Chondrocyte (in vitro differentiated cells): ENCODE data around the gene CNKSR3. TPM values are rescaled to one million over a fixed set of nuclear protein-coding genes. Genes with fewer than 3 reads are reported as not detected.

Experiments used
- DNase-seq: peaks from one replicate; pipeline ENCODE4 v3.0.0; 2021; ENCODE audit warnings: mixed read lengths, low spot score
- H3K27ac Mint-ChIP-seq: one replicate; pipeline ENCODE4 v1.8.0; 2021; ENCODE audit warnings: mild to moderate bottlenecking, moderate library complexity, mixed read lengths; ENCODE audit not compliant: unreplicated experiment
- H3K27me3 Mint-ChIP-seq: 2 replicates; pipeline ENCODE4 v1.8.0; 2021; ENCODE audit warnings: low read depth, mixed read lengths
- H3K36me3 Mint-ChIP-seq: 2 replicates; pipeline ENCODE4 v1.8.0; 2021; ENCODE audit warnings: low read depth, mixed read lengths
- H3K4me1 Mint-ChIP-seq: 2 replicates; pipeline ENCODE4 v1.8.0; 2021; ENCODE audit warnings: low read depth, mild to moderate bottlenecking, mixed read lengths
- H3K4me3 Mint-ChIP-seq: one replicate; pipeline ENCODE4 v1.8.0; 2021; ENCODE audit warnings: mild to moderate bottlenecking, moderate library complexity, mixed read lengths; ENCODE audit not compliant: unreplicated experiment
- H3K9me3 Mint-ChIP-seq: 2 replicates; pipeline ENCODE4 v1.8.0; 2021; ENCODE audit warnings: low read depth, mixed read lengths
- total RNA-seq: library from RNA; stranded (reverse); gene quantifications from 3 replicates; pipeline ENCODE4 v1.2.1, GENCODE V29; 2021
- TF ChIP-seq, protein P1 (sequence below): fragments of 200-600 bp; sonication (generic); IDR thresholded peaks from 2 replicates; pipeline ENCODE4 v1.5.0; 2021; ENCODE audit warnings: antibody characterized with exemption, mild to moderate bottlenecking, moderate library complexity

The CNKSR3 gene
- total RNA-seq, 1 donor from 2014 or later: 14.2 TPM

DNA sequence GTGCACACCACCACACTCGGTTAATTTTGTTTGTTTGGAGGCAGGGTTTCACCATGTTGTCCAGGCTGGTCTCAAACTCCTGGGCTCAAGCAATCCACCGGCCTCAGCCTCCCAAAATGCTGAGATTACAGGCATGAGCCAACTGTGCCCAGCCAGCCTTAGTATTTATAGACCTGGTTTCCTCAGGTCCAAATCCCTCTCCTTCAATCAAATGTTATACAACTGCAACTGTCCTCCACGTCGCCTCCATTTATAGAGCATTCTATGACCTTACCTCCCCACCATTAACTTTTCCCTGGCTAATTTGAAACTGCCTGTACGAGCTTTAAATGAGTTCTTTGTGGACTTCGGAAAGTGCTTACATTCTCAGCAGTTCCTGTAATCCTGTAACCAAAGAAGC lies 114.6 kb downstream of the CNKSR3 start:
- no peaks in the 10 kb centered on the region for H3K9me3 Mint-ChIP-seq
- no peak overlapping the region for H3K4me3 Mint-ChIP-seq
- TF ChIP-seq, protein P1, sequence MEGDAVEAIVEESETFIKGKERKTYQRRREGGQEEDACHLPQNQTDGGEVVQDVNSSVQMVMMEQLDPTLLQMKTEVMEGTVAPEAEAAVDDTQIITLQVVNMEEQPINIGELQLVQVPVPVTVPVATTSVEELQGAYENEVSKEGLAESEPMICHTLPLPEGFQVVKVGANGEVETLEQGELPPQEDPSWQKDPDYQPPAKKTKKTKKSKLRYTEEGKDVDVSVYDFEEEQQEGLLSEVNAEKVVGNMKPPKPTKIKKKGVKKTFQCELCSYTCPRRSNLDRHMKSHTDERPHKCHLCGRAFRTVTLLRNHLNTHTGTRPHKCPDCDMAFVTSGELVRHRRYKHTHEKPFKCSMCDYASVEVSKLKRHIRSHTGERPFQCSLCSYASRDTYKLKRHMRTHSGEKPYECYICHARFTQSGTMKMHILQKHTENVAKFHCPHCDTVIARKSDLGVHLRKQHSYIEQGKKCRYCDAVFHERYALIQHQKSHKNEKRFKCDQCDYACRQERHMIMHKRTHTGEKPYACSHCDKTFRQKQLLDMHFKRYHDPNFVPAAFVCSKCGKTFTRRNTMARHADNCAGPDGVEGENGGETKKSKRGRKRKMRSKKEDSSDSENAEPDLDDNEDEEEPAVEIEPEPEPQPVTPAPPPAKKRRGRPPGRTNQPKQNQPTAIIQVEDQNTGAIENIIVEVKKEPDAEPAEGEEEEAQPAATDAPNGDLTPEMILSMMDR: no peak
- H3K36me3 Mint-ChIP-seq: peaks cover 3% of the 10 kb centered on the region
- DNase-seq: no peak
- H3K27ac Mint-ChIP-seq: no peak overlapping the region
- peaks cover 12% of the 10 kb centered on the region for H3K4me1 Mint-ChIP-seq
- H3K27me3 Mint-ChIP-seq: no peaks in the 10 kb centered on the region

DNA sequence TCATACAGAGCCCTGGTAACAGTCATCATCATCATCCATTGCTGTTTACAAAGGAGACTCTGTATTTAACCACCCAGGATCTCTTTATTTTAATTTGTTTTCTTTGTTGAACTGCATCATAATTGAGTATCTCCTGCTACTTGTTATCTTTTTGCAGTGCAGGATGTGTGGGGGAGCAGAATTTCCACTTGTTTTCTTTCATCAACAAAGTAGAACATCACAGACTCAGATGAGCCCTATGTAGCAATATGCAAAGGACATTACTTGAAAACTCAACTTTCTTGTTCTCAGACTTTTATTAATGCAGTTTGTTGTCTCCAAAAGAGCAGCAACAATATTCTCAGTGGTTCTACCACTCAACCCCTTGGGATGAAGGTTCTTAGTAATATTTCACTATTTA lies 115.2 kb downstream of the CNKSR3 start:
- no peaks in the 10 kb centered on the region for H3K27me3 Mint-ChIP-seq
- H3K4me1 Mint-ChIP-seq: peaks cover 14% of the 10 kb centered on the region

DNA sequence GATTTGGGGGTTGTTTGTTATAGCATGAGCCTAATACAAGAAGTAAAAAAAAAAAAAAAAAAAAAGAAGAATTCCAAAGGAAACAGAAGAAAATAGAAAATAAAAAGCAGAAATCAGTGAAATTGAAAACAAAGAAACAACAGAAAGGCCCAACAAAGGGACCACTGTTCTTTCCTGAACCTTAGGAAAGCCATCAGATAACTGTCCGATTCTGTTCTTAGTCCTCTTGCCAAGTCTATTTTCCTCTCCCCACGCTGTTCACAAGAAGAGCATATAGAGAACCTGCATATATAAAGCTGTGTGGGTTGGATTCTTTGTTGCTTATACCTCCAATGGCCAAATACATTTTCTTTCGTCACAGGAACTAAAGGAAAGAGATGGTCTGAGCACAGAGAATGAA lies 115.9 kb downstream of the CNKSR3 start:
- DNase-seq: no peak
- no peak overlapping the region for H3K27ac Mint-ChIP-seq
- peaks cover under 1% of the 10 kb centered on the region for H3K9me3 Mint-ChIP-seq
- peaks cover 13% of the 10 kb centered on the region for H3K4me1 Mint-ChIP-seq
- no peaks in the 10 kb centered on the region for H3K27me3 Mint-ChIP-seq
- no peak overlapping the region for H3K4me3 Mint-ChIP-seq
- TF ChIP-seq, protein P1: no peak
- peaks cover 3% of the 10 kb centered on the region for H3K36me3 Mint-ChIP-seq

More for the DNA sequence above, 115.2 kb downstream of the CNKSR3 start:
- Mint-ChIP-seq H3K9me3 (no peaks in the 10 kb centered on the region), H3K36me3 (peaks cover 3% of the 10 kb centered on the region), H3K27ac (no peak overlapping the region), H3K4me3 (no peak overlapping the region)
- TF ChIP-seq, protein P1: no peak
- DNase-seq: no peak

DNA sequence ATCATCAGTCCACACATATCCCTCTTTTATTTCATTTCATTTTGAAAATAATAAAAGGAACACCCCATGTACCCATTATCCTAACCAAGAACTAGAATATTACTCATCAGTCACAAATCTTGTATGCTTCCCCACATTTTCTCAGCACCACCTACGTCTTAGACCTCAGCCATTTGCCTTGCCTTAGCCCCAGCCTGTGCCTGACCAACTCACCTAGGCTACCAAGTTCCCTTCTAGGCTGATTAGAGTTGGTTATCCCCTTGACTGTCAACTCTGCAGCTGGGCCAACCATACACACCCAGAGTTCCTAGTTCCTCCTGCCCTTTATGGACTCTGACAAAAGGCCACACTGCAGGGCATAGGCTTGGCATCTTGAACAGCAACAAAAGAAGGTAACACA lies 120.5 kb downstream of the CNKSR3 start:
- TF ChIP-seq, protein P1: no peak
- Mint-ChIP-seq H3K36me3 (peaks cover 5% of the 10 kb centered on the region), H3K27me3 (no peaks in the 10 kb centered on the region), H3K4me1 (peaks cover 35% of the 10 kb centered on the region), H3K4me3 (no peak overlapping the region), H3K27ac (no peak overlapping the region), H3K9me3 (peaks cover 18% of the 10 kb centered on the region)
- DNase-seq: no peak

DNA sequence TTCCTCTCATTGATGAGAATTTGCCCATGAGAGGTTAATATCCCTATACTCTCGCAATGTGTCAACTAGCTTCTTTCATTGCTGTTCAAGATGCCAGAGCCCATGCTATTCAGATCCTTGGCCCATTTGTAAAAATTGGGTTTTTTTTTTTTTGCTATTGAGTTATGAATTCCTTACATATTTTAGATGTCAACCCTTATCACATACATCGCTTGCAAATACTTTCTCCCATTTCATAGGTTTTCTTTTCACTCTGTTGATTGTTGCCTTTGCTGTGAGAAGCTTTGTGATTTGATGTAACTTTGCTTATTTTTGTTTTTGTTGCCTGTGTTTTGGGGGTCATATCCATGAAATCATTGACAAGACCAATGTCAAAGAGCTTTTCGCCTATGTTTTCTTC lies 121.7 kb downstream of the CNKSR3 start:
- DNase-seq: no peak
- H3K4me1 Mint-ChIP-seq: peaks cover 35% of the 10 kb centered on the region
- TF ChIP-seq, protein P1: no peak
- H3K9me3 Mint-ChIP-seq: peaks cover 18% of the 10 kb centered on the region
- H3K36me3 Mint-ChIP-seq: peaks cover 2% of the 10 kb centered on the region
- H3K27ac Mint-ChIP-seq: no peak overlapping the region
- H3K4me3 Mint-ChIP-seq: no peak overlapping the region
- no peaks in the 10 kb centered on the region for H3K27me3 Mint-ChIP-seq
